Measurements from ENCODE around the gene CTNNA2.
A peak's percentile ranks its signal among the peaks of the same experiment; 100 is the strongest.

The CTNNA2 gene

DNA sequence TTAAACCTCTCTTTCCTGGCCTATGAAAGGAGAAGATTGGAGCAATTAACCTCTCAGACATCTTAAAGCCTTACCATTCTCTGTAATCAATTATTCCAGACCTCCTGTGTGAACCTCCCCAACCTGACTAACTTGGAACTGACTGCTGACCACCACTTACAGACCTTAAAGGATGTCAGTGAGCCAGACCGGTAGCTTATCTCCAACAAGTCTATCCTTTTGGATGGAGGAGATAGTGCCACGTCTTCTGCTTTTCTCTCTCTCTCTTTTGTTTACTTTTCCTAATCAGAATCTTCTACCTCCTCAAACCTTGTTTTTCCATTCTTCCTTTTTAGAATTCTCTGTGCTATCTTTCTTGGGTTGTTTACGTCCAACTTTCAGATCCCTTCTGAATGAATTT lies 734.5 kb downstream of the CTNNA2 start:
- no peak overlapping the region for H3K4me2 ChIP-seq (ENCODE audit: low read length)
- H3K9me3 ChIP-seq (ENCODE audit: insufficient read depth, low read length) = no peaks in the 10 kb centered on the region
- H3K36me3 ChIP-seq (replicated peaks; ENCODE audit: low read depth, low read length) = no peaks in the 10 kb centered on the region
- H3K27ac ChIP-seq (ENCODE audit: low read length) = no peak overlapping the region
- H3K4me3 ChIP-seq (ENCODE audit: low read length) = no peak overlapping the region
- no peak overlapping the region for H2AFZ ChIP-seq (ENCODE audit: low read depth, low read length)
- no peaks in the 10 kb centered on the region for H4K20me1 ChIP-seq (ENCODE audit: insufficient read depth, low read length)
- no peaks in the 10 kb centered on the region for H3K27me3 ChIP-seq (ENCODE audit: low read depth, low read length)
- H3K79me2 ChIP-seq (ENCODE audit: low read length) = no peaks in the 10 kb centered on the region
- TF ChIP-seq, protein P1, sequence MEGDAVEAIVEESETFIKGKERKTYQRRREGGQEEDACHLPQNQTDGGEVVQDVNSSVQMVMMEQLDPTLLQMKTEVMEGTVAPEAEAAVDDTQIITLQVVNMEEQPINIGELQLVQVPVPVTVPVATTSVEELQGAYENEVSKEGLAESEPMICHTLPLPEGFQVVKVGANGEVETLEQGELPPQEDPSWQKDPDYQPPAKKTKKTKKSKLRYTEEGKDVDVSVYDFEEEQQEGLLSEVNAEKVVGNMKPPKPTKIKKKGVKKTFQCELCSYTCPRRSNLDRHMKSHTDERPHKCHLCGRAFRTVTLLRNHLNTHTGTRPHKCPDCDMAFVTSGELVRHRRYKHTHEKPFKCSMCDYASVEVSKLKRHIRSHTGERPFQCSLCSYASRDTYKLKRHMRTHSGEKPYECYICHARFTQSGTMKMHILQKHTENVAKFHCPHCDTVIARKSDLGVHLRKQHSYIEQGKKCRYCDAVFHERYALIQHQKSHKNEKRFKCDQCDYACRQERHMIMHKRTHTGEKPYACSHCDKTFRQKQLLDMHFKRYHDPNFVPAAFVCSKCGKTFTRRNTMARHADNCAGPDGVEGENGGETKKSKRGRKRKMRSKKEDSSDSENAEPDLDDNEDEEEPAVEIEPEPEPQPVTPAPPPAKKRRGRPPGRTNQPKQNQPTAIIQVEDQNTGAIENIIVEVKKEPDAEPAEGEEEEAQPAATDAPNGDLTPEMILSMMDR (IDR thresholded peaks at IDR 0.05; ENCODE audit: low read depth, low read length) = no peak
- no peak for TF ChIP-seq EZH2phosphoT487 (IDR thresholded peaks at IDR 0.05; ENCODE audit: low read depth)
- peaks cover 9% of the 10 kb centered on the region; the same call in 1 of the 2 replicates for H3K4me1 ChIP-seq (ENCODE audit: low read length)
- no peak overlapping the region for H3K9ac ChIP-seq (ENCODE audit: low read length)

- H3K9ac ChIP-seq (ENCODE audit: low read length) = no peak overlapping the region
Measured at GRCh38 chr2:80248146-80248545, 735.3 kb downstream of the CTNNA2 start.

GRCh38 chr2:80252294-80252986 lies 739.6 kb downstream of the CTNNA2 start:
- Histone ChIP-seq H3K36me3 (replicated peaks; ENCODE audit: low read depth, low read length) (no peaks in the 10 kb centered on the region), H4K20me1 (ENCODE audit: insufficient read depth, low read length) (no peaks in the 10 kb centered on the region), H3K79me2 (ENCODE audit: low read length) (no peaks in the 10 kb centered on the region), H3K27me3 (ENCODE audit: low read depth, low read length) (no peaks in the 10 kb centered on the region), H3K4me2 (ENCODE audit: low read length) (no peak overlapping the region), H3K9ac (ENCODE audit: low read length) (no peak overlapping the region), H3K4me3 (ENCODE audit: low read length) (no peak overlapping the region), H3K4me1 (ENCODE audit: low read length) (no peaks in the 10 kb centered on the region), H2AFZ (ENCODE audit: low read depth, low read length) (no peak overlapping the region), H3K27ac (ENCODE audit: low read length) (no peak overlapping the region), H3K9me3 (ENCODE audit: insufficient read depth, low read length) (no peaks in the 10 kb centered on the region)
- no peak for TF ChIP-seq EZH2phosphoT487 (IDR thresholded peaks at IDR 0.05; ENCODE audit: low read depth)
- TF ChIP-seq, protein P1 (IDR thresholded peaks at IDR 0.05; ENCODE audit: low read depth, low read length) = no peak

More at GRCh38 chr2:80248146-80248545, 735.3 kb downstream of the CTNNA2 start:
- no peaks in the 10 kb centered on the region for H3K36me3 ChIP-seq (replicated peaks; ENCODE audit: low read depth, low read length)
- H2AFZ ChIP-seq (ENCODE audit: low read depth, low read length) = no peak overlapping the region
- H3K4me2 ChIP-seq (ENCODE audit: low read length) = no peak overlapping the region
- H3K4me3 ChIP-seq (ENCODE audit: low read length) = no peak overlapping the region
- no peak for TF ChIP-seq EZH2phosphoT487 (IDR thresholded peaks at IDR 0.05; ENCODE audit: low read depth)
- TF ChIP-seq, protein P1 (IDR thresholded peaks at IDR 0.05; ENCODE audit: low read depth, low read length) = no peak
- no peaks in the 10 kb centered on the region for H3K9me3 ChIP-seq (ENCODE audit: insufficient read depth, low read length)
- no peak overlapping the region for H3K27ac ChIP-seq (ENCODE audit: low read length)
- no peaks in the 10 kb centered on the region for H4K20me1 ChIP-seq (ENCODE audit: insufficient read depth, low read length)
- H3K79me2 ChIP-seq (ENCODE audit: low read length) = no peaks in the 10 kb centered on the region
- no peaks in the 10 kb centered on the region for H3K27me3 ChIP-seq (ENCODE audit: low read depth, low read length)
- peaks cover 9% of the 10 kb centered on the region; the same call in 1 of the 2 replicates for H3K4me1 ChIP-seq (ENCODE audit: low read length)

DNA sequence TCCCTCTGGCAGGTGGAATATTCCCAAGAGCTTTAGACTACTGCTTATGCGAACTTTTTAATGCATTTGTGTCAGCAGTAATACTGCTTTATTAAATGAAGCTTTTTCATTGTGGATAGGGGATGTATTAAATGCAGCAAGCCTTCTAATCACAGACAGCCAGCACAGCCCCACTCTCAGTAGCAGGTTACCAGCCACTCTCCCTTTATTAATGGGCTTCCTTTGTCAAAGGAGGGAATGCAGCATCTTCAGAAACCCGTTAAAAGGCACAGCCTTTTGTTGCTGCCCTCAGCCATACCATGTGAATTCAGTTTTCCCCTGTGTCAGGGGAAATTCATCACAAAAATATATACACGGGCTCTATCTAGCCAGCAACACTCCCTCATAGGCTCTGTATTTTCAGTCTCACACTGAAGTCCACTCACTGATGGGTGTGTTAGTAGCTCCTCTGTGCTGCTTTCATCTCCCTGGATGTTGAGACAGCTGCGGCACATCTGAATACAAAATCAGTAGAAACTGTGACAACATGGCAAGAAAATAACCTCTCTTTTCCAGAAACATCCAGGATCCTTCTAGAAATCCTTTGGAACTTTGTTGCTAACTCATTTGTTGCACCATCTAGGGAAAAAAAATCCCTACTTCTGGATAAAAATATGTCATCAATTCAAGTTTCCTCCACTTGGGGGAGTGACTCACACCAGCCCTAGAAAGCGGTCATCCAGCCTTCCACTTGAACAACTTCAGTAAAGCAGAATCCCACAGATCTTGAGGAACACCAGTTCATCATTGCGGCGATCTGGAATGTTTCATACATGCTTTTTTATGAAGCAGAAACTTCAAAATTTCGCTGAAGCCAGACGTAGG lies 743.3 kb downstream of the CTNNA2 start:
- Histone ChIP-seq H3K4me3 (ENCODE audit: low read length) (no peak overlapping the region), H4K20me1 (ENCODE audit: insufficient read depth, low read length) (no peaks in the 10 kb centered on the region), H3K4me1 (ENCODE audit: low read length) (no peaks in the 10 kb centered on the region), H3K79me2 (ENCODE audit: low read length) (no peaks in the 10 kb centered on the region), H3K4me2 (ENCODE audit: low read length) (no peak overlapping the region), H3K36me3 (replicated peaks; ENCODE audit: low read depth, low read length) (no peaks in the 10 kb centered on the region), H2AFZ (ENCODE audit: low read depth, low read length) (no peak overlapping the region), H3K9me3 (ENCODE audit: insufficient read depth, low read length) (no peaks in the 10 kb centered on the region), H3K27me3 (ENCODE audit: low read depth, low read length) (no peaks in the 10 kb centered on the region), H3K9ac (ENCODE audit: low read length) (no peak overlapping the region), H3K27ac (ENCODE audit: low read length) (no peak overlapping the region)
- TF ChIP-seq EZH2phosphoT487 (IDR thresholded peaks at IDR 0.05; ENCODE audit: low read depth) = no peak
- TF ChIP-seq, protein P1 (IDR thresholded peaks at IDR 0.05; ENCODE audit: low read depth, low read length) = peak; percentile 21

All from OCI-LY3 (cell line).